GM23248 (cell line): Measurements from ENCODE around the gene TGFB1. TPM values are rescaled to one million over a fixed set of nuclear protein-coding genes. Genes with fewer than 3 reads are reported as not detected.

Source experiments
- DNase-seq: peaks from one replicate; pipeline ENCODE4 v3.0.0-alpha.2; 2015
- H2AFZ ChIP-seq: fragments of 200-600 bp; sonication (generic); 2 replicates; pipeline ENCODE4 v1.6.1; 2016; ENCODE audit warnings: antibody characterized with exemption
- H3F3A ChIP-seq: fragments of 200-600 bp; sonication (generic); 2 replicates; pipeline ENCODE4 v1.6.1; 2016; ENCODE audit warnings: mild to moderate bottlenecking, antibody characterized with exemption, mixed run types; ENCODE audit not compliant: insufficient read depth
- H3K27ac ChIP-seq: fragments of 200-600 bp; sonication (generic); 2 replicates; pipeline ENCODE4 v1.5.1; 2016; ENCODE audit warnings: mild to moderate bottlenecking
- H3K27me3 ChIP-seq: fragments of 200-600 bp; sonication (generic); replicated peaks from 2 replicates; pipeline ENCODE4 v1.6.1; 2016; ENCODE audit warnings: mild to moderate bottlenecking; ENCODE audit not compliant: insufficient read depth
- H3K36me3 ChIP-seq: fragments of 200-600 bp; sonication (generic); 2 replicates; pipeline ENCODE4 v1.6.1; 2016; ENCODE audit warnings: low read depth, mild to moderate bottlenecking
- H3K4me1 ChIP-seq: fragments of 200-600 bp; sonication (generic); 2 replicates; pipeline ENCODE4 v1.6.1; 2016; ENCODE audit warnings: mild to moderate bottlenecking; ENCODE audit not compliant: insufficient read depth
- H3K4me2 ChIP-seq: fragments of 200-600 bp; sonication (generic); one replicate; pipeline ENCODE4 v1.6.1; 2016; ENCODE audit warnings: mild to moderate bottlenecking; ENCODE audit not compliant: unreplicated experiment
- H3K4me3 ChIP-seq: fragments of 200-600 bp; sonication (generic); 2 replicates; pipeline ENCODE4 v1.5.1; 2016; ENCODE audit warnings: mild to moderate bottlenecking
- H3K79me2 ChIP-seq: fragments of 200-600 bp; sonication (generic); 2 replicates; pipeline ENCODE4 v1.6.1; 2016; ENCODE audit warnings: mild to moderate bottlenecking; ENCODE audit not compliant: insufficient read depth
- H3K9ac ChIP-seq: fragments of 200-600 bp; sonication (generic); 2 replicates; pipeline ENCODE4 v1.6.1; 2016; ENCODE audit warnings: mild to moderate bottlenecking
- H3K9me2 ChIP-seq: fragments of 200-600 bp; sonication (generic); 2 replicates; pipeline ENCODE4 v1.6.1; 2016; ENCODE audit warnings: mixed run types, mild to moderate bottlenecking, moderate library complexity; ENCODE audit not compliant: insufficient read depth
- H3K9me3 ChIP-seq: fragments of 200-600 bp; sonication (generic); one replicate; pipeline ENCODE4 v1.6.1; 2017; ENCODE audit warnings: low read depth
- H4K20me1 ChIP-seq: fragments of 200-600 bp; sonication (generic); 2 replicates; pipeline ENCODE4 v1.6.0; 2016; ENCODE audit not compliant: insufficient read depth
- EZH2 ChIP-seq: fragments of 200-600 bp; sonication (generic); IDR thresholded peaks from 2 replicates; pipeline ENCODE4 v1.6.1; 2018; ENCODE audit warnings: antibody characterized with exemption, mild to moderate bottlenecking; ENCODE audit not compliant: insufficient read depth, poor library complexity, severe bottlenecking
- EZH2phosphoT487 ChIP-seq: fragments of 200-600 bp; sonication (generic); IDR thresholded peaks from 2 replicates; pipeline ENCODE4 v1.6.1; 2018; ENCODE audit warnings: antibody characterized with exemption, moderate library complexity, mild to moderate bottlenecking, low read depth; ENCODE audit not compliant: insufficient read depth
- WGBS, 2 experiments: methylation state at CpG; one replicate each; pipeline ENCODE4 v1.1.6; 2015 to 2017; ENCODE audit warnings: low lambda C conversion rate in 2 of 2, low coverage in 1 of 2; ENCODE audit errors: missing lambda C conversion rate in 2 of 2; 5-methylcytosine and 5-hydroxymethylcytosine counted together
- in situ Hi-C: fragments of 300-500 bp; cut with MboI; formaldehyde crosslinking; loops from 2 replicates; pipeline ENCODE4 v1.15.0; 2020
- polyA plus RNA-seq: library from polyadenylated mRNA; unstranded; fragments of >200 nt; fragmentation: Nextera tagmentation; extraction: Ambion mirVana; gene quantifications from 2 replicates; pipeline ENCODE4 v1.2.1, GENCODE V29; 2016
- total RNA-seq: library from RNA; depleted of rRNA; stranded (reverse); fragments of >200 nt; shearing (Covaris generic); gene quantifications from 2 replicates; pipeline ENCODE4 v1.2.3, GENCODE V29; 2014

TGFB1 gene
- total and polyA plus RNA-seq, 2 experiments from 2014 or later = 12.4 to 21.4 TPM

DNA sequence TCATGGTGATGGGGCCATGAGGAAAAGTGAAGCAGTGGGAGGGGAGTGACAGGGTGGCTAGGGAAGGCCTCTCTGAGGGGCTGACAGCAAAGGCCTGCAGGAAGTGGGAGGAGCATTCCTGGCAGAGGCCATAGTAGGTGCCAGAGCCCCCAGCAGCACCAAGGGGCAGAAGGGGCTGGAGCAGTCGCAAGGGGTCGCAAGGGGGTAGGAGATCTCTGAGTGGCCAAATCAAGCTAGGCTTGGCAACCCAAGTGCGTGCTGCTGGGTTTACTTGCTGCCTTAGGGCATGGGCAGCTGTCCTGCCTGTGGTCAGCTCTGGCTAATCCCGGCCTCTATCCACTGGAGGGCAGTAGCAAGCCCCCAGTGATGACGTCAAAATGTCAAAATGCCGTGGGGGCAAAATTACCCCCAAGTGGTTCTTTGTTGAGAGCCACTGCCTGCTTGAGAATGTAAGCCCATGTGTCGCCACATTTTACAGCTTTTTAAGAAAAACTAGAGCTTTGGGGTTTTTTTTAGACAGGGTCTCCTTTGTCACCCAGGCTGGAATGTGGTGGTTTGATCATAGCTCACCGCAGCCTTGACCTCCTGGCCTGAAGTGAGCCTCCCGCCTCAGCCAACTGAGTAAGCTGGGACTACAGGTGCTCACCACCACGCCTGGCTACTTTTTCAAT is 32.0 kb downstream of the TGFB1 start:
- Histone ChIP-seq H3K4me2 (peak overlapping the region; percentile 88), H3K79me2 (peaks cover 18% of the 10 kb centered on the region), H3K27me3 (no peaks in the 10 kb centered on the region), H3K36me3 (peaks cover 11% of the 10 kb centered on the region), H4K20me1 (no peaks in the 10 kb centered on the region), H3K4me1 (peaks cover 50% of the 10 kb centered on the region), H3K9me2 (no peaks in the 10 kb centered on the region), H2AFZ (no peak overlapping the region), H3K27ac (peak overlapping the region; percentile 100), H3K9ac (peak overlapping the region; percentile 92), H3K9me3 (no peaks in the 10 kb centered on the region), H3F3A (peaks cover 51% of the 10 kb centered on the region), H3K4me3 (no peak overlapping the region)
- DNase-seq = peak; percentile 81
- TF ChIP-seq EZH2phosphoT487 = no peak
- no peak for TF ChIP-seq EZH2
- 56 to 58% methylated on average over 10 of the region's 10 CpGs for WGBS, 2 experiments
- in situ Hi-C loops = no loop called here

DNA sequence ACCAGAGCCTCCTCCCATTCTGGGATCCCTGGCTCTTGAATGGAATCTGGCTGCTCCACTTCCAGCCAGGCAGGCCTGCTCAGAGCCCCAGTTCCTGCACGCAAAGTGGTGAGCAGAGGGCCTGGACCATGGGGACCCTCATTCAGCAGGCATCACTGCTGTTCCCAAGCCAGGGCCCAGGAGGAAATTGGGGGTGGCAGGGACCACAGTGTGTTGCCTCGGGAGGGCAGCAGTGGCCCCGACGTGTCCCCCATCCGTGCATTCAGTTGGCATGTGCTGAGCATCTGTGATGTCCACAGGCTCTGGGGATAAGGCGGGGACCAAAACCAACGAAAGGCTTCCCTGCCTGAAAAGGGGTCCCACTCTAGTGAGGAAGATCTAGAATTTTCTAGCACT is 32.5 kb downstream of the TGFB1 start:
- Histone ChIP-seq H3K36me3 (peaks cover 12% of the 10 kb centered on the region), H3K4me1 (peaks cover 46% of the 10 kb centered on the region), H4K20me1 (no peaks in the 10 kb centered on the region), H3K9me2 (no peaks in the 10 kb centered on the region), H3F3A (peaks cover 47% of the 10 kb centered on the region), H3K27ac (peak overlapping the region; percentile 100), H2AFZ (no peak overlapping the region), H3K9ac (no peak overlapping the region), H3K79me2 (peaks cover 18% of the 10 kb centered on the region; the same call in 1 of the 2 replicates), H3K4me3 (no peak overlapping the region), H3K27me3 (no peaks in the 10 kb centered on the region), H3K4me2 (no peak overlapping the region), H3K9me3 (no peaks in the 10 kb centered on the region)
- TF ChIP-seq EZH2 (no peak), EZH2phosphoT487 (no peak)
- in situ Hi-C loops = no loop called here
- WGBS, 2 experiments = 74 to 80% methylated on average over 7 of the region's 7 CpGs
- DNase-seq = no peak

DNA sequence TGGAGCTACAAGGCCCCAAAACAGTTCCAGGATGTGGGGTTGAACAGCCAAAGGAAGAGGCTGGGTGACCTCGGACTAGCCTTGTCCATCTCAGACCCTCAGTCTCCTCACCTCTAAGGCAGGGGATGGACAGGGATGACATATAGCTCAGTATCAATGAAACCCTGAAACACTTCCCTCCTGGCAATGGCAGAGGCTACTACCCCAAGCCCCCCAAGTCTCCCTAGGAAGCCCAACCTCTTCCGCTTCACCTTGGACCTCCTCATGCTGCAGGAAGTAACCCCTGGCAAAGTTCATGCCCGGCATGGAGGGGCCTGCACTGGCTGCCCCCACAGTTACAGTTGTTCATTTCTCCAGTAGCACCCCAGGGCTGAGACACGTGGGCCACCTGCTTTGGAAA is 33.2 kb downstream of the TGFB1 start:
- Histone ChIP-seq H3K9me2 (no peaks in the 10 kb centered on the region), H2AFZ (no peak overlapping the region), H3K79me2 (peaks cover 24% of the 10 kb centered on the region), H3K4me2 (no peak overlapping the region), H3K9ac (no peak overlapping the region), H4K20me1 (no peaks in the 10 kb centered on the region), H3K4me3 (no peak overlapping the region), H3K27ac (no peak overlapping the region), H3K4me1 (peaks cover 39% of the 10 kb centered on the region), H3K9me3 (no peaks in the 10 kb centered on the region), H3K36me3 (peaks cover 12% of the 10 kb centered on the region), H3K27me3 (no peaks in the 10 kb centered on the region), H3F3A (peaks cover 43% of the 10 kb centered on the region)
- in situ Hi-C loops = no loop called here
- DNase-seq = no peak
- 84 to 96% methylated on average over 4 of the region's 4 CpGs for WGBS, 2 experiments
- TF ChIP-seq EZH2phosphoT487 (no peak), EZH2 (no peak)

DNA sequence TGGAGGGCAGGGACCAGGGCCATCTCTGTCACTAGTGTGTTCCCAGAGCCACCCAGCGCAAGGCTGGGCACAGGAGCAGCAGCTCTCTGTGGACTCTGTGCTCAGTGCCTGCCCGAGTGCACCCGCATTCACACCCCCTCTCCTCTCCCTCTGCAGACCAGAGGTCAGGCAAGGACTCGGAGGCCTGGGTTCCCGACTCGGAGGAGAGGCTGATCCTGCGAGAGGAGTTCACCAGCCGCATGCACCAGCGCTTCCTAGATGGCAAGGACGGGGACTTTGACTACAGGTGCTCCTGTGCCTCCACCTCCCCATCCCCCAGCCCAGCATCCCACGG is 33.6 kb downstream of the TGFB1 start:
- H3K27me3 ChIP-seq = no peaks in the 10 kb centered on the region
- no peak overlapping the region for H3K9ac ChIP-seq
- no peaks in the 10 kb centered on the region for H3K9me3 ChIP-seq
- TF ChIP-seq EZH2phosphoT487 (no peak), EZH2 (no peak)
- no peak overlapping the region for H2AFZ ChIP-seq
- H3K4me2 ChIP-seq = no peak overlapping the region
- H3K79me2 ChIP-seq = peaks cover 28% of the 10 kb centered on the region
- peaks cover 41% of the 10 kb centered on the region for H3F3A ChIP-seq
- in situ Hi-C loops = no loop called here
- DNase-seq = no peak
- H3K9me2 ChIP-seq = no peaks in the 10 kb centered on the region
- no peaks in the 10 kb centered on the region for H4K20me1 ChIP-seq
- peaks cover 12% of the 10 kb centered on the region for H3K36me3 ChIP-seq
- 85 to 86% methylated on average over 9 to 11 of the region's 11 CpGs for WGBS, 2 experiments
- H3K4me1 ChIP-seq = peaks cover 35% of the 10 kb centered on the region
- H3K27ac ChIP-seq = no peak overlapping the region
- H3K4me3 ChIP-seq = no peak overlapping the region
